ENCODE data around the gene ARSB.

The ARSB gene

DNA sequence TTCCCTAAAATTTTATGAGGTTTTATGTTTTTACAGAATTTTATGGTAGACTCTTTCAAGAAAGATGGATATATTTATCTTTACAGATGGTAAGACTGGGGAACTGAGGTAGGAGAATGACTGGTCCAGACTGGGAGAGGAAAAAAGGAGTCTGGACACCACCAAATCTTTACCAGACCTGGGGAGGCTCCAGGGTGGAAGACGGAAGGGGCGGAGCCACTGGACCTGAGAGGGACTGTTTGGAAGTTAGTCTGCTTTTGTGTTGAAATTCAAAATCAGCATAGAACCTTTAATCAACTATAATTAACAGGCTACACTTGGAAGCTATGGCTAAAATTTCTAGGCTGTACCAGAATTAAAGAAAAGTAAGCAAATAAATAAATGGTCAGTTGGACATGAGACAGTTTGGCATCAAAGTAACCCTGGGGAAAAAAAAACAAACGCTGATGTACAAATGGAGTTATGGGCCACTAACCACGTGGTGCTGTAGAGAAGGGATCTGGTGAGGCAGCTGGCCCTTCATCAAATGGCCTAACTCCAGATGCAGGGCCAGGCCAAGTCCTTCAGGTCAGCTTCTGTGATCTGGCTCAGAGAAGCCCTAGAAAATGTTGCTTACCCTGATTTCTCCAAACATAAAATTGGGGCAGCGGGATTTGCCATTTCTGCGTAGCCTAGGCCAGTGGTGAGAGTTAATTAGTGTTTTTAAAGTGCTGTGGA, 155.1 kb downstream of the ARSB start:
- peak; percentile 13 for DNase-seq

DNA sequence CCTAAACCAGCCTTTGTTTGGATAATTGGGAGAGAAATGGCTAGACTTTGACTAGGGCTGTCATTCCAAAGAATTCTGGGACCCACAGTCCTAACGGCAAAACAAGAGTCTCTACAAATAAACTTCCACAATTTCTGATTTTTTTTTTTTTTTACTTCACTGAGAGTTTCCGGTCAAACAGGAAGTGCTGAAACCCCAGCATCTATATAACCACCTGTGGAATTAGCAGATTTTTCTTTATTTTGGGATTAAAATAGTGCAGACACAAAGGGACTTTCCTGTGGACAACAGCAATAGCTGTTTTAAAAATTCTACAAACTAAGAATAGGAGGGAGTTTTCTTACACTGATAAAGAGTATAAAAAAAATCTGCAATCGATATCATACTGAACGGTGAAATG, 157.4 kb downstream of the ARSB start:
- no peak for DNase-seq

DNA sequence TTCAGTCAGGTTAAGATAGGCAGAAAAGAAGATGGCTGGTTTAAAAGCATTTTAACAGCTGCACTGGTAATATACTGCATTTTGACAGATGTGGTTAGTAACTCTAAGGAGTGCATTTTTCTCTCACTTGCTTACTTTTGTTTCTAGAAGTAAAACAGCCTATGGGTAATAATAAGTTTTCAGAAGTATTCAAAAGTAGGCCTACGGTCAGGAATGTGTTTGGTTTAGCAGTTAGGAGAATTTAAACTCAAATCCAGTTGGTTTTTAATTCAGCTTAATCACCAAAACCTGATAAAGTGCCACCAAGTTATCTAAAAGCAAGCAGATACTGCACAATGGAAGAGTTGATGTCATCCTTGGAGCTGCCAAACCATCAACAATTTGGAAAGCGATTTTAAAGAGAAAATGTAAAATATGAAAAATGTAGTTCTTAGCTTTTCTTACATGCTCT, 160.3 kb downstream of the ARSB start:
- DNase-seq = no peak

DNA sequence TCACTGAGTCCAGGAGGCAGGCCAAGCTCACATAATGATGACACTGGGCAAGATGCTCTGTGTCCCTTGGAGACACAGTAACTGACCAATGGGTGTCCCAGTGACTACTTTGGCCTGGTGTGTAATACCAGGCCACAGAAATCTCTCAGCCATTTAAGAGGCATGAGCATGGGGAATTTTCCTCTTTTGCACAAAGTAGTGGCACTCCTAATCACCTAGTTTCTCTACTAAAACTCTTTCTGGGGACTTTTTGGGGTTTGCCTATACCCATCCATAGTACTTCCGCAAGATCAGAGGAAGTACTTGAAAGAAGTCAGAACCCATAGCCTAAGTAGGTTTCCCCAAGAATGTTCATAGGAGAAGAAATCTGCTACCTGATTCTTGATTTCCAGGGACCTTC, 161.9 kb downstream of the ARSB start:
- no peak for DNase-seq

DNA sequence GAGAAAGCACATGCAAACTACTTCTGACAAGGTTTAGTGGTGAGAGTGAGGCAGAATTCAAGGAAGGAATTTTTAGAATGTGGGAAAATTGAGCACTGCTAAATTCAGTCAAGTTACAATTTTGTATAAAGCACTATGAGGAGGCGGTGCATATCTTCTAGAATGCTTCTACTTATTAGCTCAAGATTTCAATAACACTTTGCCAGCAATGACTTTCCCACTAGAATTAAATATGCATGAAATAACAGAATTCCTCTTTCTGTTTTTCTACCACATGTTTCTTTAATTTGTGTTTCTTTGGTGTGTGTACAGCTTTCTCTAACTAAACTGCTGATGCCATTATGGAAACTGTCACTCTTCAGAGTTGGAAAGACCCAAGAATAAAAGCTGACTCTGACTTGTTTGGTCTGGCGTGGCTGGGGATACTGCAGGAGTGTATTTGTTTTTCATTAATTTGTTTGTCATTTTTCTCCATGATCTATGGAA, 163.5 kb downstream of the ARSB start:
- no peak for DNase-seq

DNA sequence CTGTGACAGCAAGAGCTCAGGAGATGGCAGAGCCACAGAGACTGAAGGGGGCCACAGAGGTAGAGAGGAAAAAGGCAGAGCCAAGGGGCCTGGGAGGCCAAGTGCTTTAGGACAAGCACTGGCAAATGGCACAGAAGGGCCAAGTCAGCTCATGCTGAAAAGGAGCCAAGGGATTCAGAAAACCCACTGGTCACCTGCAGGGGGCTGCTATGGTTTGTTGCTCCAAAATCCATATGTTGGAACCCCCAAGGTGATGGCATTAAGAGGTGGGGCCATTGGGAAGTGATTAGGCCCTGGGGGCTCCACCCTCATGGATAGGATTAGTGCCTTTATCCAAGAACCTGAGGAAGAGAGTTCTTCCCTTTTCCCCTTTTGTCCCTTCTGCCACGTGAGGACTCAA, 165.4 kb downstream of the ARSB start:
- DNase-seq = no peak

DNA sequence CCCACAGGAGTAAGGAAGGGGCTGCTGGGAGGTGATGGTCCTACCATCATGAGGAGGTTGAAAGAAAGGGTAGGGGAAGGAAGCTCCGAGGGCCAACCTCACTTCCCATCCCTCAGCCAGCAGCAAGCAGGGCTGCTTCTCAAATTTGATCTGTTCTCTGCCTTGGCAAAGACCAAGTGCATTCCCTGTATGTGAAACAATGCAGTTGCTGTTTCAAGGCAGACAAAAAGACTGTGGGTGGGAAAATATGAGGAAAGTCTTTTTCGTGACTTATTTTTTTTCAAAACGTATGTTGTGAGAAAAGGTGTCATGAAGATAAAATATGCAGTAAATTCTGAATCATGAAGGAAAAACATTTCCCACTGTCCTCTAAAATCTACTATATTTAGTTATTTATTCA, 165.9 kb downstream of the ARSB start:
- DNase-seq = no peak

DNA sequence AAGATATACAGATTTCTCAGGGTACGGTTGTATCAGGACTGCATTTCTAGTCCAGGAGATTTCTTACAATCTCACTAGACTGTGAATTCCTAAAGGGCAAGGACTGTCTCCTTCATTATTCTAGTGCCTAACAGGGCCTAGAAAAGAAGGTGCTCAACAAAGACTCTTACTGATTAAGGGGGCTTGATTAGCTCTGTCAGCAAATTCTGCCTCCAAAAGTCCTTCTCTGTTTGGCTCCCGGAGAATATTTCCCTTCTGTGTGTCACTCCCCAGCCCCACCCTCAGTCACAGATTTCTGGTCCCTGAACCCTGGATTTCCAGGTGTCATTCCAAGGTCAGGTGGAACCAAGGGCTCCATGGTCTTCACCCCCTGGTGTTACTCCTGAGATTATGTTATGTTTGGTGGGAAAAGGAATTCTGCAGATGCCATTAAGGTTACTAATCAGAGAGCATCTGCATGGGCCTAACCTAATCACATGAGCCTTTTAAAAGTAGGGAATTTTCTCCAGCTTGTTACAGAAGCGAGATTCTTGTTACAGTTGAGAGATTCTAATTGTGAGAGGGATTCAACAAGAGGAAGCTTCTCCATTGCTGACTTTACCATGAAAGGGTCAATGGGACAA, 168.9 kb downstream of the ARSB start:
- no peak for DNase-seq

DNA sequence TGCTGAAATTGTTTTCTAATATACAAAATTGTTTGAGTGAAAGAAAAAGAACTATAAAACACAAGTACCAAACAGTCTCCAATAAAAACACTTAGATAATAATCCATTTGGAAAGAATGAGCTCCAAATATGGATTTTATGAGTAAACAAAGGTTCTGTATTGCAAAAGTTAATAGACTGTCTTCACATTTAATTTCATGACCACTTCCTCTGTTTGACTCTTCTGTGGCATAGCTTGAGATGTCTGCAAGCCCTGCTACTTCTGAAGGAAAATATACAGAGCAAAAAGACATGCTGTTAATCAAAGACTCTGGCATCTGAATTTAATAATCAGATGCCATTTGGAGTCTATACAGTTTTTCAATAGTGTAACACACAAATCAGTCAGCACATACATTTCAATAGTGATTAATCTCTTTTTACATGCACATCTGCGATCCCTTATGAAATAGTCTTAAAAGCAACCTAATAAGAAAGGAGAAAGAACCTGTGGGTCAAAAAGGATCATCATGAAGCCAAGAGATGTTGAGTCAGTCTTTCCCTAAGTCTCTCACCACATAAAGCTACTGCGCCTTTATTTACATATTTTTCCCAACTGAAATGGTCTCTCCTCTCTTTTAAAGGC, 171.1 kb downstream of the ARSB start:
- no peak for DNase-seq

DNA sequence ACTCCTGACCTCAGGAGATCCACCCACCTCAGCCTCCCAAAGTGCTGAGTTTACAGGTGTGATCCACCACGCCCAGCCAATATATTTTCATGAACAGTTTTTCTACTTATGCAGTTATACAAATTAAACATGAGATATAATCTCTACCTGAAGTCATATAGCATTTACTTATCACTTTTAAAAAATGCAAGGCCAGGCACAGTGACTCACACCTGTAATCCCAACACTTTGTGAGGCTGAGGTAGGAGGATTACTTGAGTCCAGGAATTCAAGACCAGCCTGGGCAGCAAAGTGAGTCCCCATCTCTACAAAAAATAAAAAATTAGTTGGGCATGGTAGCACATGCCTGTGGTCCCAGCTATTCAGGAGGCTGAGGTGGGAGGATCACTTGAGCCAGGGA, 171.8 kb downstream of the ARSB start:
- no peak for DNase-seq

DNA sequence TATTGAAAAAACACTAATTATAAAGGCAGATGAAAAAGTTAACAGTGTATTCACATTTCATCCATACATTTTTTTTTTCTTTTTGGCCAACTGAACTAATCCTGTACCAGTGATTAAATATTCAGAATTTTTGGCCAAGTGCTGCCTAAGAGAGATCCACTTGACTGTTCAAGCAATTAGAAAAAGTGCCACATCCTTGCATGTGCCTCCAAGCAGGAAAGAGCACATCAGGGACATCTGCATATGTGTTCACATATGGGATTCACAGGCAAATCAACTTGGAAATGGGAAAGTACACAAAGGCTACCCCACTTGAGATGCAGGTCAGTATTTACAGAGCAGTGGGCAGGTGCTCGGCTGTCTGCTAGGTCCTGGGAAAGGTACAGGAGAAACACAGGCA, 173.2 kb downstream of the ARSB start:
- DNase-seq = peak; percentile 22

DNA sequence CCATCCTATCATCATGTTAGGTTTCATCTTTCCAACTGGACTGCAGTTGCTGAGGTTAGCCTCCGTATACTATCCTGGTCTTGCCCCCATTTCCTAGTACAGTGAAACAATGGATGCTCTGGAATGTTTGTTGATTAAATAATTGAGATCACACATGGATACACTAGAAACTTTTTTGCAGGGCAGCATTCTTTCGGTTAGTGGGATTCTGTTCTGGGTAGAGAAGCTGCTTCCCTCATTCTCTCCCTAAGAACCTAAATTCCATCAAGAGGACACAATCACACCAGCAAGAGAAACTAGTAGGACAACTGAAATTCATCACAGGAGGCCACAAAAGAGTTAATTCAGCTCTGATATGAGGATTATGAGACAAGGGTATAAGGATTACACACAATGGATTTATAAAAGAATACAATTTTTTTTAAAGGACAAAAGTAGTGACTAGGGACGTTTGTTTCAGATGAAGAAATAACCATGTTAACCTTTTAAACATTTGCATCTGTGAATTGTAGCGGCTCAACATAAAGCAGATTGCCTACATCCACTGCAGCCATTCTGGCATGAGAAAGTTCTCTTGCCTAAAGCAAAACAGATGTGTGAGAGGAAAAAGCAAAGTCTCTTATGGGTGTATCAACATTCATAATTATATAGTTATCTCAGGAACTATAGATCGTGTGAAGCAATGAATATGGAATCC, 173.8 kb downstream of the ARSB start:
- no peak for DNase-seq

DNA sequence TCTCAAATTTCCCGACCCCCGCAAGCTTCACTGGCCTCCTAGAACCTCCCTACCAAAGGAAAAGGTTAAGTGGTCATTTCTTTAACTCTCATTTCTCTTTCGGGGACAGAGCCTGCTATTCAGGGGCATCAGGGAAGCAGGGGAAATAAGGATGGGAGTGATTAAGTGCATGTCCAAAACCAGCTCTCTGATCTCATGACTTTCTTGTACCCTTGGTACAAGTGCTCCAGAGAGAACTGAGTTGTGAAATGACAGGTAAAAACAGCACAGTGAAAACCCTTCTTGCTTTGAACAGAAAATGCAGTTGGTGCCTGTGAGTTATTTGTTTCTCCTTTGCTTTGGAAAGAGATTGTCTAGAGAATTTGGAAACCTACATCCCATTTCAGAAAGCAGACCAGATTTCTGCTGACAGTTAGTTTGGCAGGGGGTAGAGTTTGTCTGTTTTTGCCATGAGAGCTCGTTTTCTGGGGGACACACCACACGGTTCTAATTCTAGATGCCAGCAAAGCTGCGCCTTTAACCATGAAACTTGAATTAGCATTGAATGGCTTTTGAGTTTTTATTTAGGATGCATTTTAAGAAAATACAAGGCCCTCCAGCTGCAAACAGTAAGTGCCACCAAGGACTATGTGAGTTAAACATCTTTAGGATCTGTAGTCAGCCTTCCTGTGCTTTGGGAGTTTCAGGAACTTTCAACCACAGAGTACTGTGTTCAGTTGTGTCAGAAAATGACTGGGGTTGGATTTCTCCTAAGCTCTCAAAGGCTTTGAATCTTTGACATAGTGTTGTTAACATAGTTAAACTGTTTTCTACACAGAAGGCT, 174.8 kb downstream of the ARSB start:
- DNase-seq = no peak

DNA sequence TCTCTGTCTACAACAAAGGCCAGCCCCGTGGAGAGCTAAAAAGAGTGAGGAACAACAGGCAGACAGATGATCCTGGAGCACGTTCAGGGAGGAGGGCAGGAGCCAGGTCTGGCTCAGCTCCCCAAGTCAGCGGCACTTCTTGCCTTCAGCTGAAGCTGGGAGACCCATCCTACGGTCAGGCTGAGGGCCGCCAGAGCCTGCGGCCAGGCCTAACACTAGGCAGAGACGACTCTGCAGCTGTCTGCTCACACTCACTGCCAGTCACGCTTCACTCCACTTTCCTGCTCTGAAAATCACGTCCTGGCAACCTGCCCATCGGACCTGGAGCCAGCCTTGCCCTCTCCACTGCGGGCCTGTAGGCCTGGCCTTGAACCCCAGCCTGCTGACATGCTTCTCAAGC, 175.7 kb downstream of the ARSB start:
- DNase-seq = no peak

DNA sequence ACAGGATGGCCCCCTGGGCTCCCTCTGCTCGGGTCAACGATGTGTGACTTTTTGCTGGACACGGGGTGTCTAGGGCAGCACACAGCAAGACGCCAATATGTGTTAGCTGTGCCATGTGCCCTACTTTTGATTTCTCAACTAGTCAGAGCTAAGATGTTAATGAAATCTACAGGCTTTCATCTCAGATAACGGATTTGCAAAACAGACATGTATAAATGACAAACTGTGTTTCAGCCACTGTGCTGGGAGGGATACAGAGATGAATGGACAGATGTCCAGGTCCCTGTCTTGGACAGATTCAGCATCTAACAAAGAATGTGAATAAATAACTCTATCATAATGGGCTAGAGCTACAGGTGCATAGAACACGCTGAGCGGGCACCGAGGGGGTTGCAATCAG, 176.3 kb downstream of the ARSB start:
- DNase-seq = no peak

DNA sequence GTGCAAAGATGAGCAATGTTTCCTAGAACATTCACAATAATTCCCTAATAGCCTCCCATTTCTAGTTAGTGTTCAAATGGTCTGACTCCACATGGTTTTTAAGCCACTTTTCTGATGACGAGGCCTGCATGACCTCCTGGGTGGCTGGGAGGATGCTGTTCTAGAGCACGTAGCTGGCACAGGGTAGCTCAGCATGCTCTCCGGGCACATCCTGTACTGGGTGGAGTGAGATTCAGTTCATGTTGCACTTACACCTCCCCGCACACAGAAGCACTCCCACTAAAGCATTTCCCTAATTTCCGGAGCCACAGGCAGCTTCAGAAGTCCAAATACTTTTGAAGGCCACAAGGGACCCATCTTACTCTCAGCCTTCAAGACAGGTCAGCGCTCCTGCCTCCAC, 176.7 kb downstream of the ARSB start:
- no peak for DNase-seq

DNA sequence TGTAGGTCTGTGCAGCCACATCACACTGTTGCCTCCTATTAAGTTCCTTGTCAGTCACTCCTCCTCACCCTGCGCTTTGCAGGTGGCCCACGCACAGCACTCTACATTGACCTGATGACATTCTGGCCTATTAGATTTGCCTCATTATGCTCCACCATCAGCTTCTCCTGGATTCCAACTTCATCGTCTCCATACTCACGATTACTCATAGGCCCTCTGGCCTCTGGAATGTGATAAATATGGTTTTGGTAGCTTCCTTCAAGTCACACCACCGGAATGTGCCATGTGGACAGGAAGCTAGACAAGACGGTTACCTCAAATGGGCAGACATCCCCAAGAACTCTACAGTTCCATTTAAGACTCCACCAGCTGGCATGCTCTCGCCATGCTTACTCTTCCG, 178.6 kb downstream of the ARSB start:
- no peak for DNase-seq

DNA sequence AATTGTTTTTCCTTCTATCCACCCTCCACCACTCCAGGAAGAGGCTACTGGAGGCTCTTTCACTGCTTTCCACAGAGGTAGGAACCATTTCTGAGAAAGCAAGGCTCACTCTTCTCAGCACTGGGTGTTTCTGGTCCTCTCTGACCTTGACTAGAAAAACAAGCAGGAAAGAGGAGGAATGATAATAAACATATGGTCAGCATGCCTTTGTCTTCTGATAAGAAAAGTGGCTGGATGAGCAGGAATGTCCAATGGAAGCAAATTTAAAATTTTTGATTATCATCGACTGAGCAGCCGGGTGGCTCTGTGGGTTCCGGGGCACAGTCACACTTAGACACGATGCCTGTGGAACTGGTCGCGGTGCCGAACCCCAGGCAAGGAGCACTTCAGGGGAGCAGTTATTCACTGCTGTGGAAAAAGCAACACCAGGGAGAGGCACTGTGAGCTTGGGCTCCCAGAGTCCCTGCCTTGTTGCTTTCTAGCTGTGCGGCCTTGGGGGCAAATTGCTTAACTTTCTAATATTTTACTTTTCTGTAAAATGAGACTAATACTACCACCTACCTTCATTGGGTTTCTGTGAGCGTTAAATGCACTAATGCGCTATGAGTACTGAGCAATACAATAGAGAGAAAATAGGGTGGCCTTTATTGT, 179.5 kb downstream of the ARSB start:
- no peak for DNase-seq

DNA sequence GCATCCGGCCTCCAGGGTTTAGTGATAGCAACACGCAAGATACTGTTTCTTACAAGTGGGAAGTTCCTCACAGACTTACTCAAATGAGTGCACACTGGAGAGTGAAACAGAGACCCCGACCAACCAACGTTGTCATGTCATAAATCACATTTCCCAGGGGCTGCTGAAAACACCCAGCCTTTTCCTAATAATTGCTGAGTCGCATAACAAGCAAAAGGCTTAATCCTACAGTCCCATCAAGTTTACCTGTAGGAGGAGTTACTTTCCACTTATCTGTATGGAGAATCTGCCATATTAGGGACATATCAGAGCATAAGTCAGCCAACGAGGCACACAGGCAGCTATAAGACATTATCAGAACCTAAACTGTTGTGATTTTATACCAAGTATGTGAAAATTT, 180.1 kb downstream of the ARSB start:
- no peak for DNase-seq

DNA sequence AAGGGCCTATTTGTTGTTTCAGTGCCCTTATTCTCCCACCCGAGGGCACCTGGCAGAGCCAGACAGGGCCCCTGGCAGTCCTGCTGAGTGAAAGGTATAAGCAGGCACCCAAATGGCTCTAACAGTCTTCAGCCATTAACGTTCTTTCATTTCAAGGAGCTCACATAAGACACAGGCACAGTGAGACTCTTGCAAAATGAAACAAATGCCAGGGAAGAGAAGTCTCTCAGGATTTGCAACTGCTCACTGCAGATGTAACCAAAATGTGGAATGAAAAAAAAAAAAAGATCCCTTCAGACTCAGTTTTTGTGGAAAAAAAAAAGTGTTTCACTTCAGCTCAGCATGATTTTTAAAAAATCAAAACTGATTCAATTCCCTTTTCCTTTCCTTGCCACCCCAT, 181.2 kb downstream of the ARSB start:
- no peak for DNase-seq

DNA sequence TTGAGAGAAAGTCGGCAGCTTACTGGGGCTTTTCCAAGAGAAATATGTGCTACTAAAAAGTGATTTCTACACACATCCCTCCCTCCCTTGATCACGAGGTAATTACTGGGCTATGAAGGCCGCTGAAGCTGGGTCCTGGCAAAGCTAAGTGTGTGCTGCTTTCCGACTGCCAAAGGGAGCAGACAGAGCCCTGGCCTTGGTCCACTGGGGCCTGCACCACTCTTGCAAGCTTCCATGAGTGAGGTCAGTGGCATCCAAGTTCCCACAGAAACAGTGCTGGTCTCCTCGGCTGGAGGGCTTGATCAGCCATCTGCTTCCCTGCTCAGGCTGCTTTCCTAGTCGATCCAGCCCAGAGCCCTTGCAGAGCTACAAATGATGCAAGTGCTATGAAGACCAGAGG, 181.8 kb downstream of the ARSB start:
- DNase-seq = no peak

DNA sequence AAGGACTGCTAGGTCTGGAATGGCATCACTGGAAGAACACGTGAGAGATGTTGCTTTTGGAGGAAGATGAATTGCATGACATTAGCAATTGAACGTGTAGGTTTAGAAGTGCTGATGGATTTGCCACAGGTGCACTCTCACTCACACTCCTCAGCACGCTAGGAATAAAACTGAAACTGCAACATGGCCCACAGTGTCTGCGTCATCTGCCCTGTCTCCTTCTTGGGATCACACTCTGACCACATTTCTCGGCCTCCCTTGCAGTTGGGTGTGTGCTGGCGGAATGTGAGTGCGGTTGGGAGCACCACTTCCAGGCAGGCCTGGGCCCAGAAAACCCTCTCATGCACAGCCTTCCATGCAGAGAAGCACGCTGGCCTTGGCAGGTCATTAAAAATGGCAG, 183.7 kb downstream of the ARSB start:
- no peak for DNase-seq

All from NCI-H69 (cell line).